HG03460 (cell line): ENCODE measurements around the gene WIPI1.
"Not testable (repeated sequence)": the region's sequence is repeated elsewhere in the genome, so short reads cannot be mapped to it uniquely, and the experiment has no call there.

Source experiments
- ATAC-seq: cut with Tn5 transposase; IDR thresholded peaks from one replicate; pipeline ENCODE4 v1.9.1; 2021; ENCODE audit not compliant: unreplicated experiment

Gene WIPI1

DNA sequence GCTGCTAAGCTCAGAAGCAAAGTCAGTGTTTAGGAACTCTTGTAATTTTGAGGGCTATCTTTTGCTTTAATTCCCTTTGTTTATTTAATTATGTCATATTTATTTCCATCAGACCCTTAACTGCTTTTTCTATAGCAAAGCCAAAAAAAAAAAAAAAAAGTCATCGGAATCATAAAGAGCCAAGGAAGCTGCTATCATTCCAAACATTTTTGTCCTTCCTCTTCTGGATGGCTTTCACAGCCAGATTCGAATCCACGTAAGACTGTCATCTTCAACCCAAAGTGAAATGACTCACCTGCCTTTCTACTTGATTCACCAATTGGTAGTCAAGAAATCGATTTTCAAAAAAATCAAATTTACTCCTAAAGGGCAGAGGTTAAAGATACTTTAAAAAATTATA, 38.4 kb downstream of the WIPI1 start:
- no peak for ATAC-seq

DNA sequence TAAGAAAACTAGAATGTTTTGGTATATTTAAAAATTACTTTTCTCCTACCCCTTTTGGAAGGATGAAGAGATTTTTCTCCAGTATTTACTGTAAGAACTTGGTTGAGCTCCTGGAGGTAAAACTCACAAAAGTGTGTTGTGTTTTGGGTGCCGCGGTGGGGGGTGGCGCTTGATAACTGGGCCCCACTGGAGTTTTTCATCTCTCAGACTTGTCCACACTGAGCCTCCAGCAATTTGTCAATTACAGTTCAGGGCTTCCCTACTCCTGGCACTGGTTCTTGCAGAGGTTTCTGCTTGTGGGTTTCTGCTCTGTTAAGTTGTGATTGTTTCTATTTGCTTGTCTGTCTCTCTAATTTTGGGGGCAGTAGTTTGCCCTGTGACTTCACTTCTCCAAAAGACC, 40.0 kb downstream of the WIPI1 start:
- ATAC-seq: no peak

DNA sequence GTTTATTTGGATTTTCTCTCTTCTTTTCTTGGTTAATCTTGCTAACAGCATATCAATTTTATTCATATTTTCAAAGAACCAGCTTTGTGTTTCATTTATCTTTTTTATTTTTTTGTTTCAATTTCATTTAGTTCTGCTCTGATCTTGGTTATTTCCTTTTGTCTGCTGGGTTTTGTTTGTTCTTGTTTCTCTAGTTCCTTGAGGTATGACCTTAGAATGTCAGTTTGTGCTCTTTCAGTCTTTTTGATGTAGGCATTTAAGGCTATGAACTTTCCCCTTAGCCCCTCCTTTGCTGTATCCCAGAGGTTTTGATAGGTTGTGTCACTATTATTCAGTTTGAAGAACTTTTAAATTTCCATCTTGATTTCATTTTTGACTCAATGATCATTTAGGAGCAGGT, 42.4 kb downstream of the WIPI1 start:
- ATAC-seq: not testable (repeated sequence)

DNA sequence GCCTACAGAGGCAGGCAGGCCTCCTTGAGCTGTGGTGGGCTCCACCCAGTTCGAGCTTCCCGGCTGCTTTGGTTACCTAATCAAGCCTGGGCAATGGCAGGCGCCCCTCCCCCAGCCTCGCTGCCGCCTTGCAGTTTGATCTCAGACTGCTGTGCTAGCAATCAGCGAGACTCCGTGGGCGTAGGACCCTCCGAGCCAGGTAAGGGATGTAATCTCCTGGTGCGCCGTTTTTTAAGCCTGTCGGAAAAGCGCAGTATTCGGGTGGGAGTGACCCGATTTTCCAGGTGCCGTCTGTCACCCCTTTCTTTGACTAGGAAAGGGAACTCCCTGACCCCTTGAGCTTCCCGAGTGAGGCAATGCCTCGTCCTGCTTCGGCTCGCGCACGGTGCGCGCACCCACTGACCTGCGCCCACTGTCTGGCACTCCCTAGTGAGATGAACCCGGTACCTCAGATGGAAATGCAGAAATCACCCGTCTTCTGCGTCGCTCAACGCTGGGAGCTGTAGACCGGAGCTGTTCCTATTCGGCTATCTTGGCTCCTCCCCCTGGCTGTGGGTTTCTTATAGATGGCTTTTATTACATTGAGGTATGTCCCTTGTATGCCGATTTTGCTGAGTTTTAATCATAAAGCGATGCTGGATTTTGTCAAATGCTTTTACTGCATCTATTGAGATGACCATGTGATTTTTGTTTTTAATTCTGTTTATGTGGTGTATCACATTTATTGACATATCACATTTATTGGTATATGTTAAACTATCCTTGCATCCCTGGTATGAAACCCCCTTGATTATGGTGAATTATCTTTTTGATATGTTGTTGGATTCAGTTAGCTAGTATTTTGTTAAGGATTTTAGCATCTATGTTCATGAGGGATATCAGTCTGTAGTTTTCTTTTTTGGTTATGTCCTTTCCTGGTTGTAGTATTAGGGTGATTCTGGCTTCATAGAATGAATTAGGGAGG, 43.4 kb downstream of the WIPI1 start:
- ATAC-seq: not testable (repeated sequence)

DNA sequence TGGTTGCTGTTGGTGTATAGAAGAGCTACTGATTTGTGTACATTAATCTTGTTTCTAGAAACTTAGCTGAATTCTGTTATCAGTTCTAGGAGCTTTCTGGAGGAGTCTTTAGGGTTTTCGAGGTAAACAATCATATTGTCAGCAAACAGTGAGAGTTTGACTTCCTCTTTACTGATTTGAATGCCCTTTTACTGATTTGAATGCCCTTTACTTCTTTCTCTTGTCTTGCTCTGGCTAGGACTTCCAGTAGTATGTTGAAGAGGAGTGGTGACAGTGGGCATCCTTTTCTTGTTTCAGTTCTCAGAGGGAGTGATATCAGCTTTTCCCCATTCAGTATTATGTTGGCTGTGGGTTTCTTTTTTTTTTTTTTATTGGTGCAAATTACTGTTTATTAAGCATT, 49.6 kb downstream of the WIPI1 start:
- ATAC-seq: not testable (repeated sequence)

DNA sequence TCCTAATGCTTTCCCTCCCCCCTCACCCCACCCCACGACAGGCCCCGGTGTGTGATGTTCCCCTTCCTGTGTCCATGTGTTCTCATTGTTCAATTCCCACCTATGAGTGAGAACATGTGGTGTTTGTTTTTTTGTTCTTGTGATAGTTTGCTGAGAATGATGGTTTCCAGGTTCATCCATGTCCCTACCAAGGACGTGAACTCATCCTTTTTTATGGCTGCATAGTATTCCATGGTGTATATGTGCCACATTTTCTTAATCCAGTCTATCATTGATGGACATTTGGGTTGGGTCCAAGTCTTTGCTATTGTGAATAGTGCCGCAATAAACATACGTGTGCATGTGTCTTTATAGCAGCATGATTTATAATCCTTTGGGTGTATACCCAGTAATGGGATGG, 53.5 kb downstream of the WIPI1 start:
- ATAC-seq: not testable (repeated sequence)

DNA sequence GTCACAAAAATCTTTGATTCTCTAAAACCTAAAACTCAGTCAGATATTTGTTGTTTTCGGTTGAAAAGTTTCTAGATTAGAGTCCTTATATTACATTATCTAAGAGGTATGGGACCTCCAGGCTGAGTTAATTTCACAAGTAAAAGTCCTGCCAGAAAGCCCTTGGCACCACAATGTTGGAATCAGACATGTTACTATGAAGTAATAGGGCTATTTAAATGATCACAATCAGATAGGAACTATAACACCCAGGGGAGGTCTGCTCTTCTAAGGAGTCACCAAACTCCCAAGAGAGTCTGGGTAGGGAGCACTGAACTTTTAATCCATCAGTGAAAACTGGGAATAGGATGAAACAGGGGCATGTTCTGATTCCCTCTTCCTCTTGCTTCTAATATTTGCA, 54.2 kb downstream of the WIPI1 start:
- no peak for ATAC-seq

DNA sequence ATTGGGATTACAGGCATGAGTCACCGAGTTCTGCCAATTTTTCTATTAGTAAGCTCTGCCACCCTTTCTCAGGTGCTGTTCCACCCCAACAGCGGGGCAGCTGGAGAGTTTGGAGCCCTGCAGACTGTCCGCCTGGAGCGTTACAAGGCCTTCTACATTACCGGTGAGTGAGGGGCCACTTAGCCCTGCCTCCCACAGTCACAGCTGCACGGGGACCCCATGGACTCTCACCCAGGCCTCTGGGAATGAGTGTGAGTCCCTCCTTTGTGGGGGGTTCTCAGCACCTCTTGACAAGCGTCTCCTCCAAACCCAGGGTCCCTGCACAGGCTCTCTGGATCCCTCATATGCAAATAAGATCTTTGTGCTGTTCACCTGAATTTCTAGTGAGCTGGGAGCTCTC, 56.0 kb downstream of the WIPI1 start:
- ATAC-seq: no peak

DNA sequence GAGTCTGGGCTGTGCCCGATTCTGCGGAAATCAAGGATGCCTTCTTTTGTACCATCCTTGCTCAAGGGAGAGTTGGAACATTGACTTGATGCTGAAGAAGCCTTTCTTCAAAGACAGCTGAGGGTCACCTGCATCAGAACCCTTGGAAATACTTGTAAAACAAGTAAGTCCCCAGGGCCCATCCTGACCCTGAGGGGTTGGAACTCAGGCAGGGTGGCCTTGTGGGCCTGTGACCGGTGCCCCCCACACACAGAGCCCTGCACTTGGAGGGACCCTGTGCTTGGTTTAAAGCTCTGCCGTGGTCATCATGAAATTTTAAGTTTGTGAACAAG, 56.9 kb downstream of the WIPI1 start:
- ATAC-seq: no peak

DNA sequence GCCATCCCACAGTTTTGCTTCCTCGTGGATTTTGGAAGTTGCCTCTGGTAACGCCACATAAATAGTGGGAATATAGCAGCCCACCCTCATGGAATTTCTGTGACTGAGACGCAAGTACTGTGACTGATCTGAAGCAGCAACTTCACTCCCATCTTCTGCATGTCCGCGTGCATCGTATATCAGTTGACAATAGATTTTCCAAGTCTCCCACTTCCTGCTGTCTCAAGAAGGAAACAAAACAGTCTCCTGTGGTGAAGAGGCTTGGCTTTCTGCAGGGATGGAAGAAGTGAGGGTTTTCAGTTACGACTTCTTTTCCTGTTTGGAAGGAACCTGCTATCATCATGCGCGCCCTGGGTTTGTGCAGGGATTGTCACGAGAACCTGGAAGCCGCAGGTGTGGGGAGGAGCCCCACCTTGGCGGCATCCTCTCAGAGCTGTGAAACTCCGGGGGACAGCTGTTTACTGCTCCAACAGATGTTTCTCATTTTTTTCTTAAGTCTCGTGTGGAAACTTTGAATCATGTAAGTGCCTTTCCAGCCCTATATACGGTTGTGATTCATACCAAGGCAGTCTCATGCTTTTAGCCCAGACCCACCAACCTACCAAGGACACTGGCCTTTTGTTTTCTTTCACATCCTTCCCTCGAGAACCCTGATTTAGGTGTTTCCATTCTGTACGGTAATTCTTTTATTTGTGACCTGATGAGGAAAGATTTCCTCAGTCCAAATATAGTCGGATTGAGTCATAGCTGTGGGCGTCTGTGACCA, 57.5 kb downstream of the WIPI1 start:
- no peak for ATAC-seq

DNA sequence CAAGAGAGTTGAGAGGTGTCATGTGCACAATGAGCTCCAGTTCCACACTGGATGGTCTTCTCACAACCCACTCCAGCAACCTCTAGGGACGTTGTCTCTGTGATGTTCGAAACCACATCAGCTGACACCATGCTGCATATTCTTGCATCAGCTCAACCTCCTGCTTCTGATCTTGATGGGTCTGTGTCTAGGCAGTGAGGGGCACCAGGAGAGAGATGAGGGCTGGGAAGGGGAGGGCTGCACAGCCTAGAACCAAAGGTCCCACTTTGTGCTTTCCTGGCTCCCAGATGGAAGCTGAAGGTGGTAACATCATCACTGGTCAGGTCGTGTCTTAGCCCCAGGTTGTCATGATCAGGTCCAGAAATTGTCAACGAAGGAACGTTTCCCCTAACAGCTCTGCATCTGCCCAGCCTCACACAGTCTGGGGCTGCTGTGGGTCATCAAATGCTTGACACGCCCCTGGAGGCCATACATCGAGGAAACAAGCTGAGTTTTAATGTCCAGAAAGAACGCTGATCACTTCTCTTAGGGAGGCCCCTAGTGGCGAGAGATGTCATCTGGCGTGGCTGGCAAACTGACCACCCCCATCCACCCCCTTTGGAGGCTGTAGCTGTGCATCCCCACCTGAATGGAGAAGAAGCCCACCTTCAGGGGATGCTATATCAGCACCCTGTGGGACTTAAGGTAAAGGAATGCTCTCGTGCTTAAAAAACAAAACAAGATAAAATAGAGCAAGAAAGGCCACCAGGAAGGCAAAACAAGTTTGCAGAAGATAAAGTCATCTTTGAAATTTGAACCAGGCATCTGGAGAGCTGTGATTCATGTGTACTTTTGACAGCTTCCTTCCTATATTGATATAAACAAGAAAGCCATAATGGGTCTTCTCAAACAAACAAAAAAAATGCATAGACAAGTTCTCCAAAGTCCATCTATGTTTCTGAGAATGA, 58.3 kb downstream of the WIPI1 start:
- peak; percentile 79 for ATAC-seq

DNA sequence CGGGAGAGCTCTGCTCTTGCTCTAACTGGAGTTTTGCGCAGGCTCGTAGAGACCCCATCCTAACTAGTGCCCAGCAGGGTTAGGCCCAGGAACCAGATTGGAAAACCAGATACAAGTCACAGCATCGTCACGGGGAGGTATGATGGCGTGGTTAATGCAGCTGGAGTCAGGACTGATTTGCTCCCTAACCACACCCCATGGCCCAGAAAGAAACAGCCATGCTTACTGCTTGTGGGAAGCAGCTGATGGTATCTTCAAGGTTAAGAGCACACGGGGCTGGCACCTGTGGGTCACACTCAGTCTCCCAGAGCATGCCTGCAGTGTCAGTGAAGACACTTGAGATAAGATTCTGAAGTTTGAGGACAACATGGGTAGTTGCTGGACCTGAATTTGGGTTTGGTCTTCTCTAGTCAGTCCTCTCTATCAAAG, 60.2 kb downstream of the WIPI1 start:
- no peak for ATAC-seq

DNA sequence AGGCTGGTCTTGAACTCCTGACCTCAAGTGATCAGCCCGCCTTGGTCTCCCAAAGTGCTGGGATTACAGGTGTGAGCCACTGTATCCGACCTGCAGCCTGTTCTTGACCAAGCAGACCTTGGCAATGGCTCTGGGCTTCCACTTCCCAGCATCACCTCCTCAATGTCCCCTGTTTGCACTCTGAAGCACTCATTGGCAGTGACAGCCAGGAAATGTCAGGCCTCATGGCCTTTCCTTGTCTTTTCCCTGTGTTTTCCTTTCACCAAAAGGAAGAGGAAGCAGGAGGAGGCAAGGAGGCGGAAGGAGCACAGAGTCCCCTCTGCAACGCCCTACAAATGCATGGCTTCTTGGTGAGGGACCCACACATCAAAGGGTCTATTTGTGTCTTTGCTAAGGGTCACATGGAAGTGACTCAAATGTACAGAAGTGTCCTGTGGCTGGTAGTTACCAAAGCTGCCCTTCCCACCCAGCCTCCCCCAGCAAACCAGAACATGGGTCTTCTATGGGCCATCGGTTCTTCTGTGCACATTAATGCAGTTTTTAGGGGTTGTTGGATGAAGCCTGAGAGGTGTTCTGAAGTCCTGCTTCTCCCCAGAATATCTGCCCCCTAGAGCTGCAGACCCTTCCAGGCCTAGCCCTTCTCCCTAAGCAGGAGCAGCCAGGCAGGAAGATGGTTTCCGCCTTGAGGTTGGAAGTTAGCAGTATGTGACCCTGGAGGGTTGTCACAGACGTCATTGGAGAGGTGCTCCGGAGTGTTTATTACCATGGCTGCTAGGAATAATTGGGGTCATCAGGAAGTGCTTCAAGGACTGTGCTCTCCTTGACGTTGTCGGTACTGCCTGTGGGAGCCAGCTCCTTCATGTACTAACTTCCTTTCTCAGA, 60.8 kb downstream of the WIPI1 start:
- no peak for ATAC-seq

DNA sequence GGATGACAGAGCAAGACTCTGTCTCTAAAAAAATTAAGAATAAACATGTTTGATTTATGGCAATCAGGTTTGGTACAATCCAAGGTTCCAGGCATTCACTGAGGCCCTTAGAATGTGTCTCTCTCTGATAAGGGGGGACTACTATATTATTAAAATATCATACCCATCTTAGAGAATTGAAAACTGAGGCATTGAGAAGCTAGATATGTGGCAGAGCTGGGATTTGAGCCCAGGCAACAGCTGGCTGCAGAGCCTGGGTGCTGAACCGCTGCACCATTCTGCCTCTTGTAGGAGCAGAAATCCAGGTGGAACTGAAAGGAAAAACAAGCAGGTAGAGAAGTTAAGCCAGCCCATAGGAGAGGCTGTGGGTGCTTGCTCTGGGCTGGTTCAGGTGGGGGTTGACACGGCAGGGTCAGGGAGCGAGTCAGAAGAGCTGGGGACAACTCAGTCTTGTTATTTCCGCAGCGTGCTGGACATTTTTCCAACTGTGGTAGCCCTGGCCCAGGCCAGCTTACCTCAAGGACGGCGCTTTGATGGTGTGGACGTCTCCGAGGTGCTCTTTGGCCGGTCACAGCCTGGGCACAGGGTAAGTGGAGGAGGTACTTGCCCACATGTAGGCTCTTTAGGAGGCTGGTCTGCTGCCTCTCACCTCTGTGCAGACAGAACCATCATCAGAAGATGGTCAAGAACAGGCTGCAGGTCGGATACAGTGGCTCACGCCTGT, 62.5 kb downstream of the WIPI1 start:
- no peak for ATAC-seq

DNA sequence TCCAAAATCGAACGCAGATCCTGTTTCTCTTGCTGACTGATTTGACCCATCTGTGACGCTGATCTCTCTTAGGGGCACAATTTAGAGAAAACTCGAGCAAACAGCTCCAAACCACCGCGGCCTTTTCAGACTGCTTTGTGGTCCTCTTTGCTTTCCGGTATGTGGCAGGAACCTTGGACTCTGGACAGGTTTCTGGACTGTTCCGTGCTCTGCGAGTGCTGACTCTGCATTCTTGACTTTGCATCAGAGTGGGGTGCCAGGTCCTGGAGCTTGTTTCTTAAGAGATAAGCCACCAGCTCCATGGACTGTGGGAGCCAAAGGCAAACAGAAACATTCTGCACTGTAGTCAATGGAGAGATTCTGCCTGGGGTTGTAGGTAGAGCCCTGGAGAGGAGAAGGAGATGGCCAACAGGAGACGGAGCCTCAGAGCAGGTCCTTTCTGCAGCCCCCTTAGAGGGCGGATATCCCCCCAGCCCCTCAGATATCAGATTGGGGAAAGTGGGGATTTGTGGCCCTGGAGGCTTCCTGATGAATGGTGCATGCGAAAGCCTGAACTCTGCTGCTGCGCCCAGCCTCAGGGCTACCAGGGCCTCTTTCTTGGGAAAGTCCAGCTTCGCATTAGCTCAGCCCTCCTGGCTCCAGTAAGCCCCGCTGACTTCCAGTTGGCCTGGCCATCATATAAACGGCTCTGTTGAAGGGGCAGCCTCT, 65.6 kb downstream of the WIPI1 start:
- no peak for ATAC-seq

DNA sequence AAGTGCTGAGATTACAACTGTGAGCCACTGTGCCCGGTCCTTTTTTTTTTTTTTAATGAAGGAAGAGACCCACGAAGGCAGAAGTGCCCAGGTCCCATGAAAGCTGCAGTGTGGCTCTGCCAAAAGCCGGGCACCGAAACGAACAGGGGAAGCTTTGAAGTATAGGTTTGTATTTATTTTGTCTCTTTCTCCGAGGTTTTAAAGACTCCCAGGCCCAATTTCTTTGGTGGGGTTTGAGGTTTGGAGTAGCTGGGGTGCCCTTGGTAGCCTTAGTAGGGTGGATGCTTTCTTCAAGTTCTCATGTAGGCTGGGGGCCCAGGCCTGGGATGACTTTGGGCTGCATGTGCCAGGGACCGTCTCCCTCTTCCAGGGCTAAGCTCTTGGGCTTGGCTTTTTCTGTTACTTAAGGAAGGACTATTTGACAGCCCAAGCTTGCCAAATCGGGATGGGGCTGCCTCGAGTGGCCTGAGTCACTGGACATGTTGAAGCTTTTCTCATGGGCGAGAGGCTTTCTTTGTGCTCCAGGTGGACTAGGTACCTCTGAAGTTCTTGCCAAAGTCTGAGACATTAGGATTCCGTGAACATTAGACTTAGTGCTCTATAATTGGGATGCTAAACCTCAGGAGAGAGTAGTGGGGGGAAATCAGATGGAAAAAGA, 66.3 kb downstream of the WIPI1 start:
- no peak for ATAC-seq

DNA sequence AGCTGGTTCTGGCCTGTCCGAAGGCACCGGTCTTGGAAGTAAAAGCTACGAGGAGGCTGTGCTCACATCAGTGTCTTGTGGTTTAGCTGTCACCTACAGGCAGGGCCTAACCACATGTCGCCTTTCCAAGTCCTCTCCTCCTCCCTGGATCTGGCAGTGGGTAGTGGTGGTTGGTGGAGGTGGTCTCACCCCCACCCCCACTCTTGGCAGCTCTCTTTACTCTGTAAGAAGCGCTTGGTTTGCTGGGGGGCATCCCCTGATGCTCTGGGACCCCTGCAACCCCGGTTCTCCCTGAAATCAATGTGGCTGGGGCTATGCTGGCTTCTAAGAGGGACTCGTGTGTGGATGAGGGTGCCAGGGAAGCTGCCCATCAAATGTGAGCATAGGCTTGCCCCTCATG, 68.3 kb downstream of the WIPI1 start:
- ATAC-seq: no peak
